ENCODE measurements around the gene CRISPLD2. TPM values are rescaled to one million over a fixed set of nuclear protein-coding genes. Genes with fewer than 3 reads are reported as not detected.

Gene CRISPLD2
- polyA plus RNA-seq, 1 donor from 2014 or later: 0.06 TPM

- no peaks in the 10 kb centered on the region for H3F3A ChIP-seq (ENCODE audit: insufficient read depth, low read length, poor library complexity, severe bottlenecking)
- no peak overlapping the region for H2AFZ ChIP-seq (ENCODE audit: low read depth, low read length)
- no peaks in the 10 kb centered on the region for H3K9me3 ChIP-seq (ENCODE audit: low read length)
- no peak overlapping the region for H3K4me2 ChIP-seq (ENCODE audit: low read length)
- H3K9me2 ChIP-seq (ENCODE audit: insufficient read depth, low read length): no peaks in the 10 kb centered on the region
- no peaks in the 10 kb centered on the region for H3K36me3 ChIP-seq (ENCODE audit: insufficient read depth, low read length)
- H3K27me3 ChIP-seq (ENCODE audit: insufficient read depth, low read depth, low read length): no peaks in the 10 kb centered on the region
- no peaks in the 10 kb centered on the region for H3K79me2 ChIP-seq (replicated peaks; ENCODE audit: insufficient read depth, low read length)
- no peak for TF ChIP-seq POLR2AphosphoS5 (IDR thresholded peaks at IDR 0.05)
- TF ChIP-seq EP300 (conservative IDR thresholded peaks at IDR 0.05; ENCODE audit: poor library complexity, severe bottlenecking): no peak
- TF ChIP-seq CTCF (IDR thresholded peaks at IDR 0.05; ENCODE audit: poor library complexity, severe bottlenecking): no peak
- TF ChIP-seq MXI1 (conservative IDR thresholded peaks at IDR 0.05; ENCODE audit: poor library complexity, severe bottlenecking): no peak
- TF ChIP-seq SMC3 (conservative IDR thresholded peaks at IDR 0.05; ENCODE audit: poor library complexity): no peak
- no peak for TF ChIP-seq TAF1 (IDR thresholded peaks at IDR 0.05; ENCODE audit: low read depth)
- no peak for TF ChIP-seq REST (IDR thresholded peaks at IDR 0.05; ENCODE audit: borderline replicate concordance)
- no peak for TF ChIP-seq RAD21 (conservative IDR thresholded peaks at IDR 0.05)
- TF ChIP-seq EZH2 (IDR thresholded peaks at IDR 0.05; ENCODE audit: borderline replicate concordance, insufficient read depth, low read length, poor library complexity, severe bottlenecking): no peak
- H3K9ac ChIP-seq (ENCODE audit: low read length): no peak overlapping the region
- H4K20me1 ChIP-seq (ENCODE audit: insufficient read depth): no peaks in the 10 kb centered on the region
- H3K27ac ChIP-seq (ENCODE audit: low read length): no peak overlapping the region
- no peak overlapping the region for H3K4me3 ChIP-seq (ENCODE audit: low read length)
Observed at GRCh38 chr16:84887207-84887606, 67.4 kb downstream of the CRISPLD2 start.

- Histone ChIP-seq H4K20me1 (ENCODE audit: insufficient read depth) (no peaks in the 10 kb centered on the region), H3F3A (ENCODE audit: insufficient read depth, low read length, poor library complexity, severe bottlenecking) (no peaks in the 10 kb centered on the region), H3K4me2 (ENCODE audit: low read length) (no peak overlapping the region), H3K9me2 (ENCODE audit: insufficient read depth, low read length) (no peaks in the 10 kb centered on the region), H3K4me3 (ENCODE audit: low read length) (no peak overlapping the region), H3K9me3 (ENCODE audit: low read length) (no peaks in the 10 kb centered on the region), H3K27ac (ENCODE audit: low read length) (no peak overlapping the region), H3K36me3 (ENCODE audit: insufficient read depth, low read length) (no peaks in the 10 kb centered on the region), H3K27me3 (ENCODE audit: insufficient read depth, low read depth, low read length) (no peaks in the 10 kb centered on the region), H3K9ac (ENCODE audit: low read length) (no peak overlapping the region), H2AFZ (ENCODE audit: low read depth, low read length) (no peak overlapping the region), H3K79me2 (replicated peaks; ENCODE audit: insufficient read depth, low read length) (no peaks in the 10 kb centered on the region)
- TF ChIP-seq REST (IDR thresholded peaks at IDR 0.05; ENCODE audit: borderline replicate concordance): no peak
- TF ChIP-seq POLR2AphosphoS5 (IDR thresholded peaks at IDR 0.05): no peak
- no peak for TF ChIP-seq EZH2 (IDR thresholded peaks at IDR 0.05; ENCODE audit: borderline replicate concordance, insufficient read depth, low read length, poor library complexity, severe bottlenecking)
- TF ChIP-seq CTCF (IDR thresholded peaks at IDR 0.05; ENCODE audit: poor library complexity, severe bottlenecking): no peak
- TF ChIP-seq EP300 (conservative IDR thresholded peaks at IDR 0.05; ENCODE audit: poor library complexity, severe bottlenecking): no peak
- TF ChIP-seq MXI1 (conservative IDR thresholded peaks at IDR 0.05; ENCODE audit: poor library complexity, severe bottlenecking): no peak
- no peak for TF ChIP-seq RAD21 (conservative IDR thresholded peaks at IDR 0.05)
- no peak for TF ChIP-seq SMC3 (conservative IDR thresholded peaks at IDR 0.05; ENCODE audit: poor library complexity)
- no peak for TF ChIP-seq TAF1 (IDR thresholded peaks at IDR 0.05; ENCODE audit: low read depth)
Observed at GRCh38 chr16:84888450-84888849, 68.7 kb downstream of the CRISPLD2 start.
